WTC11 (cell line): ENCODE measurements around the gene TARBP1.

Source experiments
- EMX1 ChIP-seq: fragments of 250-450 bp; sonication (Bioruptor Pico); IDR thresholded peaks from 2 replicates; pipeline ENCODE4 v1.8.0; 2021; ENCODE audit warnings: mild to moderate bottlenecking
- ERG ChIP-seq: fragments of 250-450 bp; sonication (Bioruptor Pico); IDR thresholded peaks from 2 replicates; pipeline ENCODE4 v1.8.0; 2021; ENCODE audit warnings: mild to moderate bottlenecking
- FOXJ3 ChIP-seq: sonication (generic); formaldehyde crosslinking; IDR thresholded peaks from 2 replicates; pipeline ENCODE4 v1.9.0; 2021; ENCODE audit warnings: missing genetic modification reagents, mild to moderate bottlenecking, borderline replicate concordance
- JAZF1 ChIP-seq: fragments of 250-450 bp; sonication (Bioruptor Pico); IDR thresholded peaks from 2 replicates; pipeline ENCODE4 v1.9.0; 2021; ENCODE audit warnings: moderate library complexity, mild to moderate bottlenecking, inconsistent platforms
- USF1 ChIP-seq: sonication (generic); formaldehyde crosslinking; IDR thresholded peaks from 2 replicates; pipeline ENCODE4 v1.8.0; 2022; ENCODE audit warnings: mild to moderate bottlenecking, missing genetic modification reagents
- ZBTB21 ChIP-seq: sonication (generic); formaldehyde crosslinking; IDR thresholded peaks from 2 replicates; pipeline ENCODE4 v1.8.1; 2023; ENCODE audit warnings: mild to moderate bottlenecking, missing genetic modification reagents, borderline replicate concordance
- ZNF138 ChIP-seq: sonication (generic); formaldehyde crosslinking; conservative IDR thresholded peaks from 2 replicates; pipeline ENCODE4 v1.8.1; 2022; ENCODE audit warnings: mild to moderate bottlenecking, moderate library complexity, missing genetic modification reagents
- TF ChIP-seq, protein P1 (sequence below): sonication (generic); formaldehyde crosslinking; IDR thresholded peaks from 2 replicates; pipeline ENCODE4 v1.8.1; 2023; ENCODE audit warnings: mild to moderate bottlenecking, missing genetic modification reagents, moderate library complexity
- TF ChIP-seq, protein P2 (sequence below): fragments of 200-600 bp; IDR thresholded peaks from 2 replicates; pipeline ENCODE4 v1.8.0; 2022; ENCODE audit warnings: antibody characterized with exemption
- TF ChIP-seq, protein P3 (sequence below): sonication (generic); formaldehyde crosslinking; IDR thresholded peaks from 2 replicates; pipeline ENCODE4 v1.8.1; 2023; ENCODE audit warnings: mild to moderate bottlenecking, missing genetic modification reagents
- TF ChIP-seq, protein P4 (sequence below): sonication (generic); formaldehyde crosslinking; IDR thresholded peaks from 2 replicates; pipeline ENCODE4 v1.8.1; 2022; ENCODE audit warnings: mild to moderate bottlenecking, missing genetic modification reagents, moderate library complexity, borderline replicate concordance

GRCh38 chr1:234395297-234395696 is 83.7 kb downstream of the TARBP1 start:
- TF ChIP-seq, protein P1, sequence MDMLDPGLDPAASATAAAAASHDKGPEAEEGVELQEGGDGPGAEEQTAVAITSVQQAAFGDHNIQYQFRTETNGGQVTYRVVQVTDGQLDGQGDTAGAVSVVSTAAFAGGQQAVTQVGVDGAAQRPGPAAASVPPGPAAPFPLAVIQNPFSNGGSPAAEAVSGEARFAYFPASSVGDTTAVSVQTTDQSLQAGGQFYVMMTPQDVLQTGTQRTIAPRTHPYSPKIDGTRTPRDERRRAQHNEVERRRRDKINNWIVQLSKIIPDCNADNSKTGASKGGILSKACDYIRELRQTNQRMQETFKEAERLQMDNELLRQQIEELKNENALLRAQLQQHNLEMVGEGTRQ (CRISPR knock-in tag) = no peak
- TF ChIP-seq, protein P2, sequence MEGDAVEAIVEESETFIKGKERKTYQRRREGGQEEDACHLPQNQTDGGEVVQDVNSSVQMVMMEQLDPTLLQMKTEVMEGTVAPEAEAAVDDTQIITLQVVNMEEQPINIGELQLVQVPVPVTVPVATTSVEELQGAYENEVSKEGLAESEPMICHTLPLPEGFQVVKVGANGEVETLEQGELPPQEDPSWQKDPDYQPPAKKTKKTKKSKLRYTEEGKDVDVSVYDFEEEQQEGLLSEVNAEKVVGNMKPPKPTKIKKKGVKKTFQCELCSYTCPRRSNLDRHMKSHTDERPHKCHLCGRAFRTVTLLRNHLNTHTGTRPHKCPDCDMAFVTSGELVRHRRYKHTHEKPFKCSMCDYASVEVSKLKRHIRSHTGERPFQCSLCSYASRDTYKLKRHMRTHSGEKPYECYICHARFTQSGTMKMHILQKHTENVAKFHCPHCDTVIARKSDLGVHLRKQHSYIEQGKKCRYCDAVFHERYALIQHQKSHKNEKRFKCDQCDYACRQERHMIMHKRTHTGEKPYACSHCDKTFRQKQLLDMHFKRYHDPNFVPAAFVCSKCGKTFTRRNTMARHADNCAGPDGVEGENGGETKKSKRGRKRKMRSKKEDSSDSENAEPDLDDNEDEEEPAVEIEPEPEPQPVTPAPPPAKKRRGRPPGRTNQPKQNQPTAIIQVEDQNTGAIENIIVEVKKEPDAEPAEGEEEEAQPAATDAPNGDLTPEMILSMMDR = no peak
- no peak for TF ChIP-seq USF1 (CRISPR knock-in tag)
- TF ChIP-seq, protein P3, sequence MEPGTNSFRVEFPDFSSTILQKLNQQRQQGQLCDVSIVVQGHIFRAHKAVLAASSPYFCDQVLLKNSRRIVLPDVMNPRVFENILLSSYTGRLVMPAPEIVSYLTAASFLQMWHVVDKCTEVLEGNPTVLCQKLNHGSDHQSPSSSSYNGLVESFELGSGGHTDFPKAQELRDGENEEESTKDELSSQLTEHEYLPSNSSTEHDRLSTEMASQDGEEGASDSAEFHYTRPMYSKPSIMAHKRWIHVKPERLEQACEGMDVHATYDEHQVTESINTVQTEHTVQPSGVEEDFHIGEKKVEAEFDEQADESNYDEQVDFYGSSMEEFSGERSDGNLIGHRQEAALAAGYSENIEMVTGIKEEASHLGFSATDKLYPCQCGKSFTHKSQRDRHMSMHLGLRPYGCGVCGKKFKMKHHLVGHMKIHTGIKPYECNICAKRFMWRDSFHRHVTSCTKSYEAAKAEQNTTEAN (CRISPR knock-in tag) = no peak
- TF ChIP-seq EMX1 (CRISPR knock-in tag) = no peak
- TF ChIP-seq, protein P4, sequence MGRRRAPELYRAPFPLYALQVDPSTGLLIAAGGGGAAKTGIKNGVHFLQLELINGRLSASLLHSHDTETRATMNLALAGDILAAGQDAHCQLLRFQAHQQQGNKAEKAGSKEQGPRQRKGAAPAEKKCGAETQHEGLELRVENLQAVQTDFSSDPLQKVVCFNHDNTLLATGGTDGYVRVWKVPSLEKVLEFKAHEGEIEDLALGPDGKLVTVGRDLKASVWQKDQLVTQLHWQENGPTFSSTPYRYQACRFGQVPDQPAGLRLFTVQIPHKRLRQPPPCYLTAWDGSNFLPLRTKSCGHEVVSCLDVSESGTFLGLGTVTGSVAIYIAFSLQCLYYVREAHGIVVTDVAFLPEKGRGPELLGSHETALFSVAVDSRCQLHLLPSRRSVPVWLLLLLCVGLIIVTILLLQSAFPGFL (CRISPR knock-in tag) = no peak
- TF ChIP-seq ERG (CRISPR knock-in tag) = no peak
- no peak for TF ChIP-seq ZNF138 (CRISPR knock-in tag)
- no peak for TF ChIP-seq ZBTB21
- no peak for TF ChIP-seq JAZF1 (CRISPR knock-in tag)
- TF ChIP-seq FOXJ3 (CRISPR knock-in tag) = no peak
